Natural killer cell (primary cell): ENCODE results near the gene MTFP1. TPM values are rescaled to one million over a fixed set of nuclear protein-coding genes. Genes with fewer than 3 reads are reported as not detected.

ENCODE experiments used
- ATAC-seq, 3 donors: fragments of 150-1000 bp in 2 of 3; fragments of 200-7000 bp in 1 of 3; cut with Tn5 transposase; 1 replicate in 1 of 3; 2 replicates in 2 of 3; pipeline ENCODE4 v1.10.0; 2021; ENCODE audit warnings: mild to moderate bottlenecking in 2 of 3, moderate library complexity in 2 of 3
- DNase-seq, 2 donors: peaks; one replicate each; pipeline versions ENCODE4 v3.0.0 to v3.0.0-alpha.2; 2013 to 2021; ENCODE audit warnings: mixed read lengths in 1 of 2
- H3K27ac ChIP-seq: one replicate; pipeline ENCODE4 v1.5.1; 2013; ENCODE audit warnings: mild to moderate bottlenecking, low read length
- H3K27me3 ChIP-seq: one replicate; pipeline ENCODE4 v1.6.1; 2013; ENCODE audit warnings: low read length; ENCODE audit not compliant: control insufficient read depth, insufficient read depth
- H3K36me3 ChIP-seq: one replicate; pipeline ENCODE4 v1.6.1; 2013; ENCODE audit warnings: low read length; ENCODE audit not compliant: control insufficient read depth, insufficient read depth
- H3K4me1 ChIP-seq: one replicate; pipeline ENCODE4 v1.6.1; 2013; ENCODE audit warnings: low read length; ENCODE audit not compliant: control insufficient read depth, insufficient read depth
- H3K4me3 ChIP-seq: one replicate; pipeline ENCODE4 v1.5.1; 2013; ENCODE audit warnings: low read length
- H3K9me3 ChIP-seq: one replicate; pipeline ENCODE4 v1.6.1; 2013; ENCODE audit warnings: low read length; ENCODE audit not compliant: control insufficient read depth, insufficient read depth
- H3K27ac Mint-ChIP-seq, 2 donors: one replicate each; pipeline ENCODE4 v1.8.0; 2022; ENCODE audit warnings: mild to moderate bottlenecking in 2 of 2, mixed read lengths in 2 of 2, moderate library complexity in 1 of 2
- H3K27me3 Mint-ChIP-seq, 2 donors: one replicate each; pipeline ENCODE4 v1.8.0; 2022; ENCODE audit warnings: low read depth in 2 of 2, mixed read lengths in 2 of 2
- H3K36me3 Mint-ChIP-seq: one replicate; pipeline ENCODE4 v1.8.0; 2022; ENCODE audit warnings: mixed read lengths
- H3K4me1 Mint-ChIP-seq, 2 donors: one replicate each; pipeline ENCODE4 v1.8.0; 2022; ENCODE audit warnings: mixed read lengths in 2 of 2
- H3K4me3 Mint-ChIP-seq: one replicate; pipeline ENCODE4 v1.8.0; 2022; ENCODE audit warnings: mild to moderate bottlenecking, moderate library complexity, mixed read lengths
- H3K9me3 Mint-ChIP-seq, 2 donors: one replicate each; pipeline ENCODE4 v1.8.0; 2022; ENCODE audit warnings: mixed read lengths in 2 of 2
- WGBS: methylation state at CpG from one replicate; pipeline ENCODE4 v1.1.7; 2013; ENCODE audit warnings: missing lambda C conversion rate; ENCODE audit not compliant: insufficient coverage; 5-methylcytosine and 5-hydroxymethylcytosine counted together
- intact Hi-C: fragments of 100-400 bp; cut with micrococcal nuclease; formaldehyde crosslinking; loops from one replicate; pipeline ENCODE4 v1.14.2; 2022
- total RNA-seq, 4 donors: library from RNA; stranded (reverse); fragments of 120-200 nt in 1 of 4; gene quantifications; one replicate each; pipeline versions ENCODE4 v1.2.3 to v1.2.4, GENCODE V29; 2013 to 2022
- TF ChIP-seq, protein P1 (sequence below): fragments of 200-600 bp; IDR thresholded peaks from one replicate; pipeline ENCODE4 v1.8.0; 2022; ENCODE audit warnings: antibody characterized with exemption

The MTFP1 gene
- total RNA-seq, 3 donors from 2014 or later (not counting 1 experiment from before 2014, with no cell fraction given): 15.7 to 17.5 (median 17.2) TPM

DNA sequence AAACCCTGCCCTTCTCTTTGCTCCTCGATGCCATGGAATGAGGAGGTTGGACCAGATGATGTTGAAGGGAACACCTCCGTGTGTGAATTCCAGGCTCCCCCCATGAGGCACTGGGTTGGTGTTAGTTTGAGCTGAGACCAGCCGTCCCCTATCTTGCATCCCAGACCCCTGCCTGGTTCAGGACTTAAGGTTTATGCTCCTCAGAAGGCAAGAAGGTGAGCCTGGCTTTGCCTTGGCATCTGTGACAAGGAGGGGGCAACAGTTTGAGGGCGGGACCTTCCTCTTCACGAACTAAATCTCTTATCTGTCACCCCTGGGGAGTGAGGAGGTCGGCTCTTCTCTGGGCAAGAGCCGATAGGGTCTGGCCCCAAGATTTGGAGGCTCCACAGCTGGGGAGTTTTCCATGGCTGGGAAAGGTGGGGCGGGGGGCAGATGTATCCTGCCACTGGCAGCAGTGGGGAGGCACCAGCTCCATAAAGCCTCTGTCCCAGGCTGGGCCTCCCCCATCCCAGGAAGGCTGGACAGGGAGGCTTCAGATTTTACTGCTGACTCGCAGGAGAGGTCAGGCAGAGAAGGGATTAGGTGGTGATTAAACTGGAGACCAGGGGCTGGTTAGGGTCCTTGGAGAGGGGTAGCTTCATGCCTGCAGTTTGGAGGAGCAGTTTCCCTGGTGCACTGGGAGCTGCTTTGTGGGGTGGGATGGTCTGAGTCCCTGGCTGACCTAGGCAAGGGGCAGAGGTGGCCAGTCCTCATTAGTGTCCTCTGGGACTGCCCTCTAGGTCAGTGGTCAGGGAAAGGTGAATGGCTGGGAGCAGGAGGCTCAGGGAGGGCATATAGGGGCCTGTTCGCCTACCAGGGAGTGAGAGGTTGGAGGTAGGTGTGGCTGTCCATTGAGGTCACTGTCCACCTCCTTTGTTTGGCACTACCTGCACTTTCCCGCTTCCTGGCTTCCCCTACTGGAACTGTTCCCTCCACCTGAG lies 27.6 kb upstream of the MTFP1 start:
- no peaks in the 10 kb centered on the region for H3K36me3 ChIP-seq
- H3K27ac Mint-ChIP-seq: no peak overlapping the region
- intact Hi-C loops: no loop called here
- peak in 1 of 3 donors; percentile 12 for ATAC-seq
- peaks cover 41 to 46% of the 10 kb centered on the region in 2 donors for H3K27me3 Mint-ChIP-seq
- H3K4me1 Mint-ChIP-seq: peaks cover 13 to 24% of the 10 kb centered on the region in 2 donors
- no peak overlapping the region for H3K27ac ChIP-seq
- DNase-seq: peak in 1 of 2 donors; percentile 33
- no peak overlapping the region for H3K4me3 ChIP-seq
- H3K9me3 Mint-ChIP-seq: no peaks in the 10 kb centered on the region
- no peaks in the 10 kb centered on the region for H3K9me3 ChIP-seq
- WGBS: 40% methylated on average over 9 of the region's 11 CpGs
- H3K36me3 Mint-ChIP-seq: no peaks in the 10 kb centered on the region
- peaks cover 28% of the 10 kb centered on the region for H3K4me1 ChIP-seq
- peaks cover 28% of the 10 kb centered on the region for H3K27me3 ChIP-seq
- peak overlapping the region; percentile 25 for H3K4me3 Mint-ChIP-seq
- TF ChIP-seq, protein P1, sequence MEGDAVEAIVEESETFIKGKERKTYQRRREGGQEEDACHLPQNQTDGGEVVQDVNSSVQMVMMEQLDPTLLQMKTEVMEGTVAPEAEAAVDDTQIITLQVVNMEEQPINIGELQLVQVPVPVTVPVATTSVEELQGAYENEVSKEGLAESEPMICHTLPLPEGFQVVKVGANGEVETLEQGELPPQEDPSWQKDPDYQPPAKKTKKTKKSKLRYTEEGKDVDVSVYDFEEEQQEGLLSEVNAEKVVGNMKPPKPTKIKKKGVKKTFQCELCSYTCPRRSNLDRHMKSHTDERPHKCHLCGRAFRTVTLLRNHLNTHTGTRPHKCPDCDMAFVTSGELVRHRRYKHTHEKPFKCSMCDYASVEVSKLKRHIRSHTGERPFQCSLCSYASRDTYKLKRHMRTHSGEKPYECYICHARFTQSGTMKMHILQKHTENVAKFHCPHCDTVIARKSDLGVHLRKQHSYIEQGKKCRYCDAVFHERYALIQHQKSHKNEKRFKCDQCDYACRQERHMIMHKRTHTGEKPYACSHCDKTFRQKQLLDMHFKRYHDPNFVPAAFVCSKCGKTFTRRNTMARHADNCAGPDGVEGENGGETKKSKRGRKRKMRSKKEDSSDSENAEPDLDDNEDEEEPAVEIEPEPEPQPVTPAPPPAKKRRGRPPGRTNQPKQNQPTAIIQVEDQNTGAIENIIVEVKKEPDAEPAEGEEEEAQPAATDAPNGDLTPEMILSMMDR: no peak

DNA sequence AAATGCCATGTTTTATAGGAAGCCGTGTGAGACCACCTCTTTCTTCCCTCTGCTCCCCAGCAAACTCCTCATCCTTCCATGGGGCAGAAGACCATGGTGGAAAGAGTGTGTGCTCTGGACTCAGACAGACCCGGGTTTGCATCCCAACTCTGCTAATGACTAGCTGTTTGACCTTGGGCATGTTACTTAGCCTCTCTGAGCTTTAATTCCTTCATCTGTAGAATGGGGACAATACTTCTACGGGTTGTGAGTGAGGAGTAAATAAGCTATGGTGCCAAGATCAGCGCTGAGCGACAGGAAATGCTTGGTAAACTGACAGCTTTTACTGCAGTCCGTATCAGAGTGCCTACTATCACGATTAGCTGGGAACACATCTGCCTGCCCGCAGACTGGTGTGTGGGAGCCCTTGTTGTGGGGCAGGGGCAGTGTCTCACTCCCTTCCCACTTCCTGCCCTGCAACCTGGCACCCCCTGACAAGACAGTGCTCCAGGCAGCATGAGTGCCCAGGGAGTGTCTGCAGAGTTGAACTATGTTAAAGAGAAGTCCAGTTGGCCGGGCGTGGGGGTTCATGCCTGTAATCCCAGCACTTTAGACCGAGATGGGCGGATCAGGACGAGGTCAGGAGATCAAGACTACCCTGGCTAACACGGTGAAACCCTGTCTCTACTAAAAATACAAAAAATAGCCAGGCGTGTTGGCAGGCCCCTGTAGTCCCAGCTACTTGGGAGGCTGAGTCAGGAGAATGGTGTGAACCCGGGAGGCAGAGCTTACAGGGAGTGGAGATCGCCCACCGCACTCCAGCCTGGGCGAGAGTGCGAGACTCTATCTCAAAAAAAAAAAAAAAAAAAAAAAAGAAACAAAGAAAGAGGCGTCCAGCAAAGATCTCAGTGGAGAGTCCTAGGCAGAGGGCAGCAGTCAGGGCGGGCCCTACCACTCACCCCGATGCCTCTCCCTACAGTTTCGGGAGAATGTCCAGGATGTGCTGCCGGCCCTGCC lies 26.6 kb upstream of the MTFP1 start:
- H3K27me3 Mint-ChIP-seq: peaks cover 38% of the 10 kb centered on the region in 2 donors
- H3K36me3 Mint-ChIP-seq: no peaks in the 10 kb centered on the region
- H3K4me1 Mint-ChIP-seq: peaks cover 13 to 24% of the 10 kb centered on the region in 2 donors
- H3K27me3 ChIP-seq: peaks cover 28% of the 10 kb centered on the region
- peaks cover 28% of the 10 kb centered on the region for H3K4me1 ChIP-seq
- ATAC-seq: peak in 1 of 3 donors; percentile 24
- no peak overlapping the region for H3K4me3 ChIP-seq
- H3K36me3 ChIP-seq: no peaks in the 10 kb centered on the region
- H3K9me3 Mint-ChIP-seq: no peaks in the 10 kb centered on the region
- WGBS: 73% methylated on average over 25 of the region's 25 CpGs
- H3K27ac ChIP-seq: no peak overlapping the region
- peak overlapping the region; percentile 40 for H3K4me3 Mint-ChIP-seq
- H3K27ac Mint-ChIP-seq: no peak overlapping the region
- H3K9me3 ChIP-seq: no peaks in the 10 kb centered on the region
- peak in 1 of 2 donors; percentile 44 for DNase-seq
- intact Hi-C loops: no loop called here
- TF ChIP-seq, protein P1: no peak

DNA sequence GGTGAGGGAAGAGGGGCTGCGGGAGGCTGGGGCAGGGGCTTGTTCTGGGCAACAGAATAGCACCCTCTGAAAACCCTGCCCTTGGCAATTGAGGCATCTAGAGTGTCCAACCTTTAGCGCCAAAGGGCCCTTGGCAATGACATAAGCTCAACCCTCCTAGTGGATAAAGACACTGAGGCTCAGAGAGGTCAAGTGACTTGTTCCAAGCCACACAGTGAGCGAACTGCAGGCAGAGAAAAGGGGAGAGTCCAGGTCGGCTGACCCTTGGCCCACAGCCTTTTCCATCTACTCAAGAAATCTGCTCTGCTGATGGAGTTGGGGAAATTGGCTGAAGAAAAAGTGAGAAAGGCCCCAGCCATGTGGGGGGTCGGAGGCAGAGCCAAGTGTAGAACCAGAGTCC lies 25.9 kb upstream of the MTFP1 start:
- H3K4me3 Mint-ChIP-seq: no peak overlapping the region

More for the DNA sequence above, 25.9 kb upstream of the MTFP1 start:
- Mint-ChIP-seq H3K36me3 (no peaks in the 10 kb centered on the region), H3K9me3 (no peaks in the 10 kb centered on the region), H3K4me1 (peaks cover 13 to 24% of the 10 kb centered on the region in 2 donors), H3K27me3 (peaks cover 36% of the 10 kb centered on the region in 2 donors), H3K27ac (no peak overlapping the region)
- no peaks in the 10 kb centered on the region for H3K9me3 ChIP-seq
- intact Hi-C loops: no loop called here
- H3K27ac ChIP-seq: no peak overlapping the region
- peaks cover 28% of the 10 kb centered on the region for H3K4me1 ChIP-seq
- ATAC-seq (no peak), DNase-seq (no peak)
- H3K27me3 ChIP-seq: peaks cover 28% of the 10 kb centered on the region
- 90% methylated on average over 4 of the region's 5 CpGs for WGBS
- no peak overlapping the region for H3K4me3 ChIP-seq
- TF ChIP-seq, protein P1: no peak
- no peaks in the 10 kb centered on the region for H3K36me3 ChIP-seq
